IMR-90 (cell line): ENCODE measurements around the gene BMP10. TPM values are rescaled to one million over a fixed set of nuclear protein-coding genes. Genes with fewer than 3 reads are reported as not detected.

Experiments used
- ATAC-seq: fragments of 200-7000 bp; cut with Tn5 transposase; 2 replicates; pipeline ENCODE4 v1.9.1; 2020; ENCODE audit warnings: low read depth, mild to moderate bottlenecking, moderate library complexity
- BruUV-seq: library from RNA; stranded (reverse); fragments of 400-500 nt; replicated peaks from 2 replicates; lab custom pipeline; 2021; lab: Mats Ljungman, UMichigan
- CTCF ChIA-PET: fragments of 300-600 bp; formaldehyde crosslinking; extraction: SDS; loops from one replicate; lab custom pipeline; 2021; ENCODE audit warnings: antibody characterized with exemption; lab: Yijun Ruan, JAX
- POLR2A ChIA-PET: fragments of 300-600 bp; sonication (Branson Sonifier 250); formaldehyde crosslinking; loops from one replicate; lab custom pipeline; 2022; ENCODE audit warnings: antibody characterized with exemption; ENCODE audit not compliant: unreplicated experiment; lab: Charles Lee
- DNase-seq: peaks from one replicate; pipeline ENCODE4 v3.0.0; 2013
- H2AFZ ChIP-seq: replicated peaks from 2 replicates; pipeline ENCODE3; 2013; ENCODE audit warnings: low read length, mild to moderate bottlenecking; ENCODE audit not compliant: poor library complexity
- H2AK5ac ChIP-seq: 2 replicates; pipeline ENCODE4 v1.6.1; 2013; ENCODE audit warnings: low read depth, low read length, inconsistent platforms
- H2AK9ac ChIP-seq: replicated peaks from 2 replicates; pipeline ENCODE3; 2013; ENCODE audit warnings: mild to moderate bottlenecking, low read depth, low read length, moderate library complexity; ENCODE audit not compliant: poor library complexity
- H2BK120ac ChIP-seq: 2 replicates; pipeline ENCODE4 v1.6.1; 2013; ENCODE audit warnings: low read depth, low read length, inconsistent platforms
- H2BK15ac ChIP-seq: 3 replicates; pipeline ENCODE4 v1.6.1; 2013; ENCODE audit warnings: low read depth, low read length, inconsistent platforms
- H2BK20ac ChIP-seq: 2 replicates; pipeline ENCODE4 v1.6.1; 2013; ENCODE audit warnings: low read depth, mild to moderate bottlenecking, inconsistent platforms, low read length, moderate library complexity
- H2BK5ac ChIP-seq: 2 replicates; pipeline ENCODE4 v1.6.1; 2013; ENCODE audit warnings: mild to moderate bottlenecking, low read depth, low read length, inconsistent platforms; ENCODE audit not compliant: poor library complexity, severe bottlenecking
- H3K14ac ChIP-seq: replicated peaks from 2 replicates; pipeline ENCODE4 v1.6.1; 2013; ENCODE audit warnings: low read depth, low read length, inconsistent platforms
- H3K18ac ChIP-seq: 2 replicates; pipeline ENCODE4 v1.6.1; 2013; ENCODE audit warnings: low read depth, low read length, control low read depth
- H3K23ac ChIP-seq: 2 replicates; pipeline ENCODE4 v1.6.1; 2013; ENCODE audit warnings: low read depth, low read length, inconsistent platforms
- H3K27ac ChIP-seq: 2 replicates; pipeline ENCODE4 v1.5.1; 2013; ENCODE audit warnings: mild to moderate bottlenecking, control low read depth, low read length; ENCODE audit not compliant: insufficient read depth
- H3K27me3 ChIP-seq: 2 replicates; pipeline ENCODE4 v1.6.1; 2013; ENCODE audit warnings: low read length; ENCODE audit not compliant: control insufficient read depth, insufficient read depth
- H3K36me3 ChIP-seq: 2 replicates; pipeline ENCODE4 v1.6.1; 2013; ENCODE audit warnings: low read length, mixed read lengths; ENCODE audit not compliant: control insufficient read depth, insufficient read depth
- H3K4ac ChIP-seq: 2 replicates; pipeline ENCODE4 v1.6.1; 2013; ENCODE audit warnings: low read depth, low read length, inconsistent platforms
- H3K4me1 ChIP-seq: 2 replicates; pipeline ENCODE4 v1.6.1; 2013; ENCODE audit warnings: low read length, mixed read lengths; ENCODE audit not compliant: control insufficient read depth, insufficient read depth
- H3K4me2 ChIP-seq: 2 replicates; pipeline ENCODE4 v1.6.1; 2013; ENCODE audit warnings: low read depth, mild to moderate bottlenecking, control low read depth, low read length, moderate library complexity
- H3K4me3 ChIP-seq: 2 replicates; pipeline ENCODE4 v1.5.1; 2013; ENCODE audit warnings: low read depth, mild to moderate bottlenecking, control low read depth, low read length, moderate library complexity; ENCODE audit not compliant: insufficient read depth
- H3K56ac ChIP-seq: 2 replicates; pipeline ENCODE4 v1.6.1; 2013; ENCODE audit warnings: low read length, inconsistent platforms; ENCODE audit not compliant: insufficient read depth; ENCODE audit errors: extremely low read depth
- H3K79me1 ChIP-seq, 2 experiments: 2 replicates each; pipeline ENCODE4 v1.6.1; 2013; ENCODE audit warnings: low read length in 2 of 2, inconsistent platforms in 1 of 2, low read depth in 1 of 2
- H3K9ac ChIP-seq: 2 replicates; pipeline ENCODE4 v1.6.1; 2013; ENCODE audit warnings: low read depth, low read length, control low read depth
- H3K9me1 ChIP-seq: 2 replicates; pipeline ENCODE4 v1.6.1; 2013; ENCODE audit warnings: low read length, inconsistent platforms; ENCODE audit not compliant: insufficient read depth
- H3K9me3 ChIP-seq: 2 replicates; pipeline ENCODE4 v1.6.1; 2013; ENCODE audit warnings: low read length; ENCODE audit not compliant: control insufficient read depth, insufficient read depth
- H4K20me1 ChIP-seq: 2 replicates; pipeline ENCODE4 v1.6.1; 2013; ENCODE audit warnings: low read length, inconsistent platforms; ENCODE audit not compliant: insufficient read depth
- H4K5ac ChIP-seq: 2 replicates; pipeline ENCODE4 v1.6.1; 2013; ENCODE audit warnings: mild to moderate bottlenecking, low read depth, low read length, control low read depth
- H4K8ac ChIP-seq, 2 experiments: 2 replicates each; pipeline ENCODE4 v1.6.1; 2013; ENCODE audit warnings: low read depth in 2 of 2, low read length in 2 of 2, control low read depth in 1 of 2, inconsistent platforms in 1 of 2
- H4K91ac ChIP-seq: 2 replicates; pipeline ENCODE4 v1.6.1; 2013; ENCODE audit warnings: low read depth, low read length, inconsistent platforms; ENCODE audit not compliant: insufficient read depth
- BHLHE40 ChIP-seq: fragments of 150-350 bp; IDR thresholded peaks from 2 replicates; pipeline ENCODE4 v1.6.1; 2016; ENCODE audit warnings: mild to moderate bottlenecking, low read depth, low read length
- FOS ChIP-seq: fragments of 150-350 bp; IDR thresholded peaks from 2 replicates; pipeline ENCODE4 v1.6.1; 2016; ENCODE audit warnings: low read depth, low read length
- MAFK ChIP-seq: IDR thresholded peaks from 2 replicates; pipeline ENCODE4 v1.6.1; 2012; ENCODE audit warnings: low read depth, low read length, improper control_type of control experiment
- MXI1 ChIP-seq: IDR thresholded peaks from 2 replicates; pipeline ENCODE4 v1.6.1; 2012; ENCODE audit warnings: low read depth, mild to moderate bottlenecking, low read length, moderate library complexity, borderline replicate concordance
- NFE2L2 ChIP-seq: fragments of 150-350 bp; IDR thresholded peaks from 2 replicates; pipeline ENCODE4 v1.6.1; 2016; ENCODE audit warnings: low read depth, mild to moderate bottlenecking, low read length
- RAD21 ChIP-seq: IDR thresholded peaks from 2 replicates; pipeline ENCODE4 v1.6.1; 2012; ENCODE audit warnings: low read length, improper control_type of control experiment
- RCOR1 ChIP-seq: IDR thresholded peaks from 2 replicates; pipeline ENCODE4 v1.6.1; 2012; ENCODE audit warnings: mild to moderate bottlenecking, low read length, improper control_type of control experiment; ENCODE audit not compliant: insufficient replicate concordance
- SMC3 ChIP-seq: fragments of 150-350 bp; IDR thresholded peaks from 2 replicates; pipeline ENCODE4 v1.6.1; 2016; ENCODE audit warnings: low read depth, mild to moderate bottlenecking, antibody characterized with exemption, low read length, moderate library complexity
- WGBS, 2 experiments: methylation state at CpG; one replicate each; pipeline versions ENCODE4 v1.1.5 to v1.1.7; 2013; ENCODE audit warnings: missing lambda C conversion rate in 2 of 2; ENCODE audit not compliant: insufficient read length in 1 of 2; ENCODE audit errors: extremely low coverage in 2 of 2; 5-methylcytosine and 5-hydroxymethylcytosine counted together
- dilution Hi-C: fragments of 300-500 bp; cut with HindIII; formaldehyde crosslinking; loops from one replicate; pipeline ENCODE4 v1.14.3; 2018; ENCODE audit warnings: low sequenced_read_pairs; ENCODE audit not compliant: unreplicated experiment
- in situ Hi-C: fragments of 300-500 bp; cut with MboI; formaldehyde crosslinking; loops from 3 replicates; pipeline ENCODE4 v1.14.3; 2019; ENCODE audit warnings: low sequenced_read_pairs, inconsistent platforms, mixed read lengths
- intact Hi-C: fragments of 100-400 bp; cut with micrococcal nuclease; formaldehyde crosslinking; loops from 2 replicates; pipeline ENCODE4 v1.10.0; 2022
- polyA plus RNA-seq, 3 experiments: library from polyadenylated mRNA; depleted of rRNA; stranded (reverse); fragments of >200 nt; gene quantifications; 2 replicates each; pipeline ENCODE4 v1.2.3, GENCODE V29; 2012; ENCODE audit warnings: low replicate concordance in 1 of 3
- total RNA-seq: library from RNA; depleted of rRNA; stranded (reverse); fragments of >200 nt; gene quantifications from 2 replicates; pipeline ENCODE4 v1.2.3, GENCODE V29; 2012

BMP10 gene
- total and polyA plus RNA-seq, 2 of the 4 experiments (the other 2 are of a cell fraction) = not detected

- peak overlapping the region; percentile 63; the same call in 1 of the 2 replicates for H4K5ac ChIP-seq
- peaks cover 18% of the 10 kb centered on the region for H3K9me1 ChIP-seq
- peak overlapping the region; percentile 89; the same call in 1 of the 3 replicates for H2BK15ac ChIP-seq
- TF ChIP-seq RAD21 = no peak
- no peak for TF ChIP-seq NFE2L2
- TF ChIP-seq SMC3 = no peak
- no peak for TF ChIP-seq MXI1
- no peak for TF ChIP-seq FOS
- no peak for TF ChIP-seq RCOR1
- 0 out of 2 replicates have a peak, but pooled peaks have one; percentile 5 for TF ChIP-seq BHLHE40
- TF ChIP-seq MAFK = no peak
- H3K27me3 ChIP-seq = no peaks in the 10 kb centered on the region
- H2BK5ac ChIP-seq = peak overlapping the region; percentile 83
- peaks cover 0 to 6% of the 10 kb centered on the region in 2 experiments; a peak in 1 of 4 replicates for H3K79me1 ChIP-seq
- H3K14ac ChIP-seq = peak overlapping the region; percentile 82; the same call in 1 of the 2 replicates
- H3K36me3 ChIP-seq = no peaks in the 10 kb centered on the region
- H4K8ac ChIP-seq = peak overlapping the region in 1 of 2 experiments; percentile 72; a peak in 3 of 4 replicates
- intact Hi-C loops = no loop called here
- peak overlapping the region; percentile 90; the same call in 1 of the 2 replicates for H2AK5ac ChIP-seq
- DNase-seq (peak; percentile 71), ATAC-seq (peak; percentile 24; the same call in 1 of the 2 replicates)
- ChIA-PET POLR2A (no interaction called here), CTCF (interaction anchor here (1.0 kb wide), 1 partner anchor 48 kb away, joined by 5 read pairs; no protein-coding TSS in a partner anchor)
- no peak overlapping the region for H3K9ac ChIP-seq
- no peaks in the 10 kb centered on the region for H3K9me3 ChIP-seq
- H2BK120ac ChIP-seq = peak overlapping the region; percentile 92
- peak overlapping the region; percentile 86 for H3K4ac ChIP-seq
- no TSS peak for BruUV-seq
- peak overlapping the region; percentile 87 for H2BK20ac ChIP-seq
- H3K56ac ChIP-seq = no peak overlapping the region; the same call in 1 of the 2 replicates
- 20% methylated on average over 2 of the region's 2 CpGs; no CpG with 5 or more reads in 1 of the 2 experiments for WGBS, 2 experiments
- H3K23ac ChIP-seq = peak overlapping the region; percentile 70; the same call in 1 of the 2 replicates
- H3K4me3 ChIP-seq = no peak overlapping the region
- H3K18ac ChIP-seq = peak overlapping the region; percentile 84; the same call in 1 of the 2 replicates
- peak overlapping the region; percentile 6 for H3K27ac ChIP-seq
- no peaks in the 10 kb centered on the region for H4K20me1 ChIP-seq
- peak overlapping the region; percentile 74 for H4K91ac ChIP-seq
- in situ Hi-C loops = no loop called here
- H3K4me1 ChIP-seq = peaks cover 24% of the 10 kb centered on the region
- H3K4me2 ChIP-seq = no peak overlapping the region
- peak overlapping the region; percentile 65 for H2AFZ ChIP-seq
- H2AK9ac ChIP-seq = peak overlapping the region; percentile 83
- dilution Hi-C loops = no loop called here
Observed at GRCh38 chr2:68824831-68825230, 46.4 kb downstream of the BMP10 start.
